Smooth muscle cell (in vitro differentiated cells): Measurements from ENCODE around the gene IFIT1. TPM values are rescaled to one million over a fixed set of nuclear protein-coding genes. Genes with fewer than 3 reads are reported as not detected.

Experiments used
- DNase-seq: peaks from one replicate; lab custom pipeline; 2025; ENCODE audit not compliant: unreplicated experiment; lab: John Stamatoyannopoulos, UW
- H2AFZ ChIP-seq: fragments of 200-600 bp; sonication (generic); 2 replicates; pipeline ENCODE4 v1.6.0; 2016; ENCODE audit warnings: antibody characterized with exemption, low read depth, mild to moderate bottlenecking
- H3F3A ChIP-seq: fragments of 200-600 bp; sonication (generic); 2 replicates; pipeline ENCODE4 v1.6.0; 2017; ENCODE audit warnings: antibody characterized with exemption, low read depth
- H3K27ac ChIP-seq: fragments of 200-600 bp; sonication (generic); 2 replicates; pipeline ENCODE4 v1.5.1; 2016; ENCODE audit warnings: low read depth, mild to moderate bottlenecking
- H3K27me3 ChIP-seq: fragments of 200-600 bp; sonication (generic); 2 replicates; pipeline ENCODE4 v1.6.1; 2016; ENCODE audit warnings: low read depth, mild to moderate bottlenecking
- H3K36me3 ChIP-seq: fragments of 200-600 bp; sonication (generic); 2 replicates; pipeline ENCODE4 v1.5.1; 2016; ENCODE audit warnings: low read depth
- H3K4me1 ChIP-seq: fragments of 200-600 bp; sonication (generic); 2 replicates; pipeline ENCODE4 v1.5.1; 2016; ENCODE audit warnings: low read depth
- H3K4me2 ChIP-seq: fragments of 200-600 bp; sonication (generic); 2 replicates; pipeline ENCODE4 v1.6.0; 2016; ENCODE audit warnings: mild to moderate bottlenecking
- H3K4me3 ChIP-seq: fragments of 200-600 bp; sonication (generic); 2 replicates; pipeline ENCODE4 v1.5.1; 2016; ENCODE audit warnings: mild to moderate bottlenecking
- H3K79me2 ChIP-seq: fragments of 200-600 bp; sonication (generic); 2 replicates; pipeline ENCODE4 v1.6.0; 2016; ENCODE audit warnings: low read depth, mild to moderate bottlenecking
- H3K9ac ChIP-seq: fragments of 200-600 bp; sonication (generic); 2 replicates; pipeline ENCODE4 v1.6.0; 2016; ENCODE audit warnings: low read depth
- H3K9me3 ChIP-seq: fragments of 200-600 bp; sonication (generic); replicated peaks from 2 replicates; pipeline ENCODE4 v1.5.1; 2016; ENCODE audit warnings: low read depth
- H4K20me1 ChIP-seq: fragments of 200-600 bp; sonication (generic); 2 replicates; pipeline ENCODE4 v1.6.0; 2016; ENCODE audit warnings: low read depth
- CTCF ChIP-seq: fragments of 200-600 bp; sonication (generic); IDR thresholded peaks from 2 replicates; pipeline ENCODE4 v1.5.1; 2017; ENCODE audit warnings: borderline replicate concordance, mild to moderate bottlenecking, antibody characterized with exemption; ENCODE audit not compliant: insufficient read depth, poor library complexity, severe bottlenecking
- WGBS: methylation state at CpG from one replicate; pipeline ENCODE4 v1.1.7; 2016; ENCODE audit warnings: low lambda C conversion rate; 5-methylcytosine and 5-hydroxymethylcytosine counted together
- polyA plus RNA-seq: library from polyadenylated mRNA; unstranded; fragments of >200 nt; fragmentation: Nextera tagmentation; extraction: Ambion mirVana; gene quantifications from 2 replicates; pipeline ENCODE4 v1.2.1, GENCODE V29; 2016
- total RNA-seq: library from RNA; depleted of rRNA; stranded (reverse); fragments of >200 nt; gene quantifications from 2 replicates; pipeline ENCODE4 v1.2.3, GENCODE V29; 2014

IFIT1 gene
- total and polyA plus RNA-seq, 2 experiments from 2014 or later = 1.2 to 1.8 TPM

GRCh38 chr10:89345367-89346000, 46.9 kb upstream of the IFIT1 start:
- TF ChIP-seq CTCF = no peak
- H3K9ac ChIP-seq = no peak overlapping the region
- H3K4me1 ChIP-seq = peaks cover 39% of the 10 kb centered on the region
- no peak overlapping the region for H3K4me2 ChIP-seq
- no peak overlapping the region for H3K4me3 ChIP-seq
- no peaks in the 10 kb centered on the region for H4K20me1 ChIP-seq
- H3K36me3 ChIP-seq = no peaks in the 10 kb centered on the region
- no peak overlapping the region for H3K27ac ChIP-seq
- no peaks in the 10 kb centered on the region for H3K79me2 ChIP-seq
- no peak for DNase-seq
- H3K27me3 ChIP-seq = no peaks in the 10 kb centered on the region
- no peaks in the 10 kb centered on the region for H3K9me3 ChIP-seq
- WGBS = over 99% methylated on average over 4 of the region's 4 CpGs
- peaks cover 9% of the 10 kb centered on the region for H3F3A ChIP-seq
- H2AFZ ChIP-seq = no peak overlapping the region

GRCh38 chr10:89346405-89347254, 45.8 kb upstream of the IFIT1 start:
- Histone ChIP-seq H2AFZ (no peak overlapping the region), H3K9me3 (no peaks in the 10 kb centered on the region), H3K9ac (no peak overlapping the region), H4K20me1 (no peaks in the 10 kb centered on the region), H3K27ac (peak overlapping the region; percentile 99), H3K79me2 (no peaks in the 10 kb centered on the region), H3F3A (peaks cover 18% of the 10 kb centered on the region), H3K36me3 (no peaks in the 10 kb centered on the region), H3K4me3 (no peak overlapping the region), H3K27me3 (no peaks in the 10 kb centered on the region), H3K4me2 (no peak overlapping the region), H3K4me1 (peaks cover 50% of the 10 kb centered on the region)
- no peak for DNase-seq
- TF ChIP-seq CTCF = no peak
- 78% methylated on average over 4 of the region's 4 CpGs for WGBS

GRCh38 chr10:89347701-89348457, 44.5 kb upstream of the IFIT1 start:
- H3K4me3 ChIP-seq = no peak overlapping the region
- peak overlapping the region; percentile 73 for H2AFZ ChIP-seq
- 56% methylated on average over 7 of the region's 7 CpGs for WGBS
- H3K9me3 ChIP-seq = no peaks in the 10 kb centered on the region
- H3K27ac ChIP-seq = peak overlapping the region; percentile 99
- H3K4me1 ChIP-seq = peaks cover 52% of the 10 kb centered on the region
- DNase-seq = no peak
- no peaks in the 10 kb centered on the region for H3K79me2 ChIP-seq
- H3F3A ChIP-seq = peaks cover 18% of the 10 kb centered on the region
- H3K4me2 ChIP-seq = peak overlapping the region; percentile 32
- H3K9ac ChIP-seq = peak overlapping the region; percentile 9
- H3K36me3 ChIP-seq = no peaks in the 10 kb centered on the region
- H4K20me1 ChIP-seq = no peaks in the 10 kb centered on the region
- TF ChIP-seq CTCF = no peak
- H3K27me3 ChIP-seq = no peaks in the 10 kb centered on the region
